K562 (cell line): ENCODE results near the gene DPAGT1. TPM values are rescaled to one million over a fixed set of nuclear protein-coding genes. Genes with fewer than 3 reads are reported as not detected.

Source experiments
- ATAC-seq: fragments of 200-7000 bp; cut with Tn5 transposase; 3 replicates; pipeline ENCODE4 v1.9.1; 2020; ENCODE audit warnings: moderate library complexity
- BruUV-seq: library from RNA; stranded (reverse); fragments of 400-500 nt; replicated peaks from 2 replicates; lab custom pipeline; 2021; lab: Mats Ljungman, UMichigan
- CTCF ChIA-PET: fragments of 300-600 bp; formaldehyde crosslinking; extraction: SDS; loops from one replicate; lab custom pipeline; 2021; ENCODE audit warnings: low intra/inter-chr PET ratio; lab: Yijun Ruan, JAX
- POLR2A ChIA-PET: fragments of 300-600, 350-650 bp; sonication (Branson Sonifier 250); formaldehyde crosslinking; extraction: SDS; loops from one replicate; lab custom pipeline; 2021; ENCODE audit warnings: antibody characterized with exemption, inconsistent platforms; lab: Yijun Ruan, JAX
- DNase-seq, 4 experiments: peaks; one replicate each; pipeline versions ENCODE4 v3.0.0 to v3.0.0-alpha.2; 2011 to 2018; ENCODE audit warnings: low spot score in 3 of 4, mixed read lengths in 3 of 4; ENCODE audit errors: extremely low read depth in 1 of 4
- FAIRE-seq: peaks from 2 replicates; lab custom pipeline; 2011; peaks lifted over from hg19 to GRCh38; lab: Jason Lieb, UNC
- H2AFZ ChIP-seq: 2 replicates; pipeline ENCODE4 v1.6.0; 2011; ENCODE audit warnings: low read depth, low read length, control low read depth, inconsistent platforms
- H3K27ac ChIP-seq: fragments of 200-600 bp; 3 replicates; pipeline ENCODE4 v1.8.0; 2011; ENCODE audit warnings: low read depth, mild to moderate bottlenecking, control low read depth, inconsistent platforms, low read length, moderate library complexity, mixed read lengths; ENCODE audit errors: extremely low read depth
- H3K27me3 ChIP-seq, 2 experiments: fragments of 300-600 bp in 1 of 2; 2 replicates in 1 of 2; 3 replicates in 1 of 2; pipeline versions ENCODE4 v1.6.0 to v1.8.0; 2011; ENCODE audit warnings: inconsistent platforms in 2 of 2, low read length in 2 of 2, mild to moderate bottlenecking in 1 of 2, mixed read lengths in 1 of 2, moderate library complexity in 1 of 2; ENCODE audit not compliant: control insufficient read depth in 2 of 2, insufficient read depth in 2 of 2
- H3K36me3 ChIP-seq: fragments of 300-600 bp; 3 replicates; pipeline ENCODE4 v1.8.0; 2011; ENCODE audit warnings: mild to moderate bottlenecking, low read length, inconsistent platforms; ENCODE audit not compliant: control insufficient read depth, insufficient read depth
- H3K4me1 ChIP-seq, 2 experiments: fragments of 200-600 bp in 1 of 2; replicated peaks in 1 of 2; 2 replicates in 1 of 2; 3 replicates in 1 of 2; pipeline versions ENCODE4 v1.5.1 to v1.8.0; 2011; ENCODE audit warnings: inconsistent platforms in 2 of 2, low read length in 2 of 2, mild to moderate bottlenecking in 1 of 2, mixed read lengths in 1 of 2, moderate library complexity in 1 of 2; ENCODE audit not compliant: control insufficient read depth in 2 of 2, insufficient read depth in 2 of 2
- H3K4me2 ChIP-seq: 2 replicates; pipeline ENCODE4 v1.6.1; 2011; ENCODE audit warnings: low read length, control low read depth, inconsistent platforms, mixed read lengths; ENCODE audit not compliant: insufficient read depth
- H3K4me3 ChIP-seq: fragments of 200-600 bp; sonication (generic), shearing (Covaris generic); 2 replicates; pipeline ENCODE4 v1.5.1; 2016; ENCODE audit warnings: control low read depth, inconsistent platforms
- H3K79me2 ChIP-seq: fragments of 200-600 bp; 3 replicates; pipeline ENCODE4 v1.8.0; 2011; ENCODE audit warnings: low read length, inconsistent platforms; ENCODE audit not compliant: control insufficient read depth, insufficient read depth
- H3K9ac ChIP-seq, 2 experiments: 2 replicates each; pipeline versions ENCODE4 v1.6.0 to v1.6.1; 2011; ENCODE audit warnings: low read depth in 2 of 2, low read length in 2 of 2, control low read depth in 1 of 2, inconsistent platforms in 1 of 2, mild to moderate bottlenecking in 1 of 2, mixed read lengths in 1 of 2; ENCODE audit not compliant: insufficient read depth in 1 of 2
- H3K9me1 ChIP-seq: one replicate; pipeline ENCODE4 v1.6.0; 2011; ENCODE audit warnings: inconsistent platforms, mild to moderate bottlenecking, low read length, moderate library complexity; ENCODE audit not compliant: control insufficient read depth, insufficient read depth
- H3K9me3 ChIP-seq: replicated peaks from 2 replicates; pipeline ENCODE4 v1.5.1; 2011; ENCODE audit warnings: low read depth, low read length, inconsistent platforms; ENCODE audit not compliant: control insufficient read depth, insufficient read depth
- H4K20me1 ChIP-seq: replicated peaks from 2 replicates; pipeline ENCODE4 v1.6.1; 2011; ENCODE audit warnings: low read length, inconsistent platforms, mixed read lengths; ENCODE audit not compliant: control insufficient read depth, insufficient read depth
- KLF16 ChIP-seq: IDR thresholded peaks from 2 replicates; pipeline ENCODE4 v1.6.1; 2016; ENCODE audit warnings: antibody characterized with exemption
- MYNN ChIP-seq, 2 experiments: sonication (generic); formaldehyde crosslinking in 1 of 2; IDR thresholded peaks; 2 replicates each; pipeline versions ENCODE4 v1.5.0 to v1.6.1; 2016 to 2020; ENCODE audit warnings: antibody characterized with exemption in 1 of 2, missing genetic modification reagents in 1 of 2
- POLR2G ChIP-seq: fragments of 200-400 bp; formaldehyde crosslinking; IDR thresholded peaks from 2 replicates; pipeline ENCODE4 v1.6.1; 2017; ENCODE audit warnings: low read depth, mild to moderate bottlenecking, antibody characterized with exemption, low read length, moderate library complexity
- POLR3G ChIP-seq: IDR thresholded peaks from 2 replicates; pipeline ENCODE4 v1.6.1; 2011; ENCODE audit not compliant: insufficient read length, insufficient replicate concordance; ENCODE audit errors: extremely low read depth
- RBFOX2 ChIP-seq: fragments of 200-400 bp; formaldehyde crosslinking; IDR thresholded peaks from 2 replicates; pipeline ENCODE4 v1.6.1; 2017; ENCODE audit warnings: low read depth, mild to moderate bottlenecking, low read length, moderate library complexity
- WGBS: fragments of 100-300 bp; shearing (Covaris generic); methylation state at CpG from one replicate; pipeline ENCODE4 v1.1.6; 2016; ENCODE audit warnings: low coverage, mixed read lengths; ENCODE audit not compliant: insufficient coverage; ENCODE audit errors: missing lambda C conversion rate; 5-methylcytosine and 5-hydroxymethylcytosine counted together
- in situ Hi-C: fragments of 300-500 bp; cut with MboI; formaldehyde crosslinking; loops from 4 replicates; pipeline ENCODE4 v1.15.0; 2018; ENCODE audit warnings: inconsistent platforms, mixed read lengths
- intact Hi-C: fragments of 100-400 bp; cut with micrococcal nuclease; formaldehyde crosslinking; loops from 2 replicates; pipeline ENCODE4 v1.14.2; 2022
- polyA plus RNA-seq, 8 experiments: library from polyadenylated mRNA; depleted of rRNA in 4 of 8; stranded (reverse) in 5 of 8; unstranded in 3 of 8; fragments of >200 nt; fragmentation: Nextera tagmentation in 2 of 8; fragmentation: Illumina TruSeq in 1 of 8; extraction: Ambion mirVana in 2 of 8; extraction: Trizol in 1 of 8; gene quantifications; 2 replicates each; pipeline versions ENCODE4 v1.2.1 to v1.2.3, GENCODE V29; 2011 to 2014; ENCODE audit warnings: inconsistent platforms in 1 of 8, missing spikeins in 1 of 8
- total RNA-seq, 7 experiments: library from RNA; depleted of rRNA in 6 of 7; stranded (reverse); fragments of >200 nt in 6 of 7; fragmentation: Illumina TruSeq in 2 of 7; extraction: Trizol in 2 of 7; gene quantifications; 2 replicates each; pipeline versions ENCODE4 v1.2.1 to v1.2.3, GENCODE V29; 2011 to 2021; ENCODE audit warnings: low replicate concordance in 1 of 7
- TF ChIP-seq, protein P1 (sequence below): sonication (generic); formaldehyde crosslinking; IDR thresholded peaks from 2 replicates; pipeline ENCODE4 v1.8.0; 2022; ENCODE audit warnings: missing genetic modification reagents, mild to moderate bottlenecking, moderate library complexity, borderline replicate concordance

Gene DPAGT1
- total and polyA plus RNA-seq, 9 of the 15 experiments (the other 6 are each of a cell fraction or from before 2014, with no cell fraction given): 29.9 to 135 (median 85.0) TPM

DNA sequence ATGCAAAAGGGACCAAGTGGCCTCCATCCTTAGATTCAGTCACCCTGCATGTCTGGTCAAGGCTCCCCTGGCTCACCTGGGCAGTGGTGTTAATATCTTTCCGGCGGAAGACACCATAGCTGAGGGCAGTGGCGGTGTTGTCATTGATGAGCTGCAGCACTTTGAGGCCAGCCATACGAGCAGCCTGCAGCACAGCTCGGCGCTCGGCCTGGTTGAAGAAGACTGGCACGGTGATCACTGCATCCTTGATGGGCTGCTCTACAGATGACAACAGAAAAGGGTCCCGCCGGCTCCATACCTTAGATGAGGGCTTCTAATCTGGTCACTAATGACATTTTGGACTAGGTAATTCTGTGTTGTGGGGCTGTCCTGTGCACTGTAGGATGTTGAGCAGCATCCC, 47.2 kb downstream of the DPAGT1 start:
- TF ChIP-seq, protein P1, sequence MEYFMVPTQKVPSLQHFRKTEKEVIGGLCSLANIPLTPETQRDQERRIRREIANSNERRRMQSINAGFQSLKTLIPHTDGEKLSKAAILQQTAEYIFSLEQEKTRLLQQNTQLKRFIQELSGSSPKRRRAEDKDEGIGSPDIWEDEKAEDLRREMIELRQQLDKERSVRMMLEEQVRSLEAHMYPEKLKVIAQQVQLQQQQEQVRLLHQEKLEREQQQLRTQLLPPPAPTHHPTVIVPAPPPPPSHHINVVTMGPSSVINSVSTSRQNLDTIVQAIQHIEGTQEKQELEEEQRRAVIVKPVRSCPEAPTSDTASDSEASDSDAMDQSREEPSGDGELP (CRISPR knock-in tag): no peak
- TF ChIP-seq POLR2G (0 out of 2 replicates have a peak, but pooled peaks have one; percentile 36), POLR3G (no peak), RBFOX2 (peak; percentile 63), MYNN (IDR thresholded peaks at IDR 0.05) (no peak), MYNN (CRISPR knock-in tag; IDR thresholded peaks at IDR 0.05) (no peak), KLF16 (no peak)
- in situ Hi-C loops (no loop called here), intact Hi-C loops (no loop called here)
- H3K4me1 ChIP-seq: peaks cover 18 to 21% of the 10 kb centered on the region in 2 experiments; a peak in 3 of 5 replicates
- H3K9ac ChIP-seq: peak overlapping the region in 1 of 2 experiments; percentile 29; a peak in 1 of 4 replicates
- H3K27me3 ChIP-seq: no peaks in the 10 kb centered on the region
- peaks cover 64% of the 10 kb centered on the region for H3K36me3 ChIP-seq
- H2AFZ ChIP-seq: no peak overlapping the region
- H3K4me3 ChIP-seq: no peak overlapping the region
- H3K9me1 ChIP-seq: no peaks in the 10 kb centered on the region
- ATAC-seq (no peak), FAIRE-seq (no peak), DNase-seq (no peak)
- BruUV-seq: no TSS peak
- no peak overlapping the region for H3K27ac ChIP-seq
- 95% methylated on average over 10 of the region's 10 CpGs for WGBS
- no peaks in the 10 kb centered on the region for H4K20me1 ChIP-seq
- H3K79me2 ChIP-seq: peaks cover 38% of the 10 kb centered on the region
- POLR2A ChIA-PET: interaction anchor here (0.6 to 8.8 kb wide), 8 partner anchors 10 to 266 kb away, joined by 3 to 132 read pairs (median 8); partner anchors contain the start of gene VPS11
- CTCF ChIA-PET: no interaction called here
- no peaks in the 10 kb centered on the region for H3K9me3 ChIP-seq
- no peak overlapping the region for H3K4me2 ChIP-seq
